ENCODE results near the gene EPC1.

EPC1 gene

DNA sequence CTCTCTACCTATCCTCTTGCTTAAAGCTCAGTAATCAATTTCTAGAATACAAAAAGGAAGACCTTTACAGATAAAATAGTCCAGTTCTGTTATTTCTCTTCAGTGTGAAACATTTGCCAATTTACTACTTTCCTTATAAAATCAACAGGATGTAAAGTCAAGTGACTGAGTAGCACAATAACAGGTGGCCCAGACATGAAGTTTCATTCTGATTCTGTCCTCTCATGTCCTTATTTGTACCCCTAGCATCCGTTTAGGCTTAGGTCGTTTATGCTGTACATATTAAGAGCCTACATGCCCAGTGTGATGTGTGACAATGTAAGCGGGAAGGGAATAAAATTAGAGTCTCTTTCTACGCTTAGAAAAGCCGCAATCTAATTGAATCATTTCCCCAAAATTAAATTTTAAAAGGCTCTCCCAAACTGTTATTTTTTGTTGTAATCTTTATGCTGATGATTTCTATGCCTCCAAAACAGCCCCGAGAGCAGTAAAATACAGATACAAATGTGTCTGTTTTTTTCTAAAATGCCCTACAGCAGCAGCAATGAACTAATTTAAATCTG is 29.1 kb downstream of the EPC1 start:
- no peaks in the 10 kb centered on the region for H3K9me3 ChIP-seq (replicated peaks; ENCODE audit: insufficient read depth, low read length)
- peak; percentile 84 for DNase-seq
- H3K36me3 ChIP-seq (replicated peaks; ENCODE audit: insufficient read depth, low read length) = no peaks in the 10 kb centered on the region
- peak overlapping the region; percentile 37 for H3K4me3 ChIP-seq (ENCODE audit: low read length)
- H4K20me1 ChIP-seq (ENCODE audit: insufficient read depth, low read length) = peaks cover 28% of the 10 kb centered on the region; the same call in 1 of the 2 replicates
- no peak overlapping the region for H2AFZ ChIP-seq (ENCODE audit: low read length)
- no peaks in the 10 kb centered on the region for H3K27me3 ChIP-seq (replicated peaks; ENCODE audit: insufficient read depth, low read length)
- no peaks in the 10 kb centered on the region for H3K9me2 ChIP-seq (replicated peaks; ENCODE audit: insufficient read depth, low read length)
- H3F3A ChIP-seq (ENCODE audit: insufficient read depth, low read length) = peaks cover 19% of the 10 kb centered on the region
- TF ChIP-seq, protein P1, sequence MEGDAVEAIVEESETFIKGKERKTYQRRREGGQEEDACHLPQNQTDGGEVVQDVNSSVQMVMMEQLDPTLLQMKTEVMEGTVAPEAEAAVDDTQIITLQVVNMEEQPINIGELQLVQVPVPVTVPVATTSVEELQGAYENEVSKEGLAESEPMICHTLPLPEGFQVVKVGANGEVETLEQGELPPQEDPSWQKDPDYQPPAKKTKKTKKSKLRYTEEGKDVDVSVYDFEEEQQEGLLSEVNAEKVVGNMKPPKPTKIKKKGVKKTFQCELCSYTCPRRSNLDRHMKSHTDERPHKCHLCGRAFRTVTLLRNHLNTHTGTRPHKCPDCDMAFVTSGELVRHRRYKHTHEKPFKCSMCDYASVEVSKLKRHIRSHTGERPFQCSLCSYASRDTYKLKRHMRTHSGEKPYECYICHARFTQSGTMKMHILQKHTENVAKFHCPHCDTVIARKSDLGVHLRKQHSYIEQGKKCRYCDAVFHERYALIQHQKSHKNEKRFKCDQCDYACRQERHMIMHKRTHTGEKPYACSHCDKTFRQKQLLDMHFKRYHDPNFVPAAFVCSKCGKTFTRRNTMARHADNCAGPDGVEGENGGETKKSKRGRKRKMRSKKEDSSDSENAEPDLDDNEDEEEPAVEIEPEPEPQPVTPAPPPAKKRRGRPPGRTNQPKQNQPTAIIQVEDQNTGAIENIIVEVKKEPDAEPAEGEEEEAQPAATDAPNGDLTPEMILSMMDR (IDR thresholded peaks at IDR 0.05; ENCODE audit: low read length) = no peak
- no peak for TF ChIP-seq EZH2 (optimal IDR thresholded peaks at IDR 0.05; ENCODE audit: low read depth, low read length)
- no peak for TF ChIP-seq EZH2phosphoT487 (IDR thresholded peaks at IDR 0.05; ENCODE audit: low read length)
- peaks cover 56% of the 10 kb centered on the region for H3K4me1 ChIP-seq (ENCODE audit: low read length)
- peak overlapping the region; percentile 72 for H3K4me2 ChIP-seq (ENCODE audit: low read depth, low read length)
- H3K79me2 ChIP-seq (ENCODE audit: low read length) = peaks cover 100% of the 10 kb centered on the region
- peak overlapping the region; percentile 34; the same call in 1 of the 2 replicates for H3K9ac ChIP-seq (ENCODE audit: low read length)
- peak overlapping the region; percentile 81 for H3K27ac ChIP-seq (ENCODE audit: low read length)

DNA sequence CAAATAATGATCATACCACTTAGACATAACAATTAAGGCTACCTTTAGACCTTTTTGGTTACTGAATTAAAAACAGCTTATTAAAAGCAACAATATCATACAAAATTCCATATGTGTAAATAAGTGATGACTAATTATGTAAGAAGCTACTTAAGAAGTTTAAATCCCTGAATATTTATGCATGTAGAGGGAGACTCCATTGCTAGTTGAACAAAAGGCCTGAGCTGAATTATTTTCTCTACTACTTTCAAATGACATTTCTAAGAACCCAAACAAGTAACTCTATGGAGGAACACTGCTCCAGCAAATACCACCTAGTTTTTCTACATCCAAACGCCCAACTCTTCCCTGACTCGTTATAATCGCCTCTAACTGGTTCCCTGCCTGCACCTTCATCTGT is 31.5 kb downstream of the EPC1 start:
- no peak overlapping the region for H3K9ac ChIP-seq (ENCODE audit: low read length)
- H3K27ac ChIP-seq (ENCODE audit: low read length) = no peak overlapping the region
- TF ChIP-seq EZH2phosphoT487 (IDR thresholded peaks at IDR 0.05; ENCODE audit: low read length) (no peak), EZH2 (optimal IDR thresholded peaks at IDR 0.05; ENCODE audit: low read depth, low read length) (no peak)
- TF ChIP-seq, protein P1 (IDR thresholded peaks at IDR 0.05; ENCODE audit: low read length) = no peak
- H3K36me3 ChIP-seq (replicated peaks; ENCODE audit: insufficient read depth, low read length) = no peaks in the 10 kb centered on the region
- H3K27me3 ChIP-seq (replicated peaks; ENCODE audit: insufficient read depth, low read length) = no peaks in the 10 kb centered on the region
- H3K79me2 ChIP-seq (ENCODE audit: low read length) = peaks cover 100% of the 10 kb centered on the region
- no peak overlapping the region for H3K4me3 ChIP-seq (ENCODE audit: low read length)
- H3K9me2 ChIP-seq (replicated peaks; ENCODE audit: insufficient read depth, low read length) = no peaks in the 10 kb centered on the region
- H3F3A ChIP-seq (ENCODE audit: insufficient read depth, low read length) = peaks cover 19% of the 10 kb centered on the region
- no peaks in the 10 kb centered on the region for H3K9me3 ChIP-seq (replicated peaks; ENCODE audit: insufficient read depth, low read length)
- no peak overlapping the region for H3K4me2 ChIP-seq (ENCODE audit: low read depth, low read length)
- H4K20me1 ChIP-seq (ENCODE audit: insufficient read depth, low read length) = peaks cover 27% of the 10 kb centered on the region; the same call in 1 of the 2 replicates
- no peak for DNase-seq
- no peak overlapping the region for H2AFZ ChIP-seq (ENCODE audit: low read length)
- peaks cover 56% of the 10 kb centered on the region for H3K4me1 ChIP-seq (ENCODE audit: low read length)

DNA sequence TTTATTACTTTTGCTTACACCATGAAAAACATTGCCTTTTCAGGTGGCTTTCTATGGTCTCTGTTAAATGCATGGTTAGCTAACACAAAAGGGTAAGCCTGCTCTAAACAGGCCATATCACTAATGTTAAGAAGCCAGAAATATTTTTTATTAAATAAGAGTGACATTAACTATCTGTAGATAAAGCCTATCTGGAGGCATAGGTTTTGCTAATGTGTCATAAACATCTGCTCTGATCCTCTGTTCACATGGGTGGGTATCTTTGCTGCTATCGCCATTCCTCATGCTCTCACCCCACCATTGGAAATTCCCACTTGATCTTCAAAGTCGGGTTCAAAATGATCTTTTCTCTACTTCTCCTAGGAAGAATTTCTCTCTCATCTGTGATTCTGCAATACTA is 32.4 kb downstream of the EPC1 start:
- Histone ChIP-seq H4K20me1 (ENCODE audit: insufficient read depth, low read length) (peaks cover 27% of the 10 kb centered on the region; the same call in 1 of the 2 replicates), H3K27me3 (replicated peaks; ENCODE audit: insufficient read depth, low read length) (no peaks in the 10 kb centered on the region), H3K4me2 (ENCODE audit: low read depth, low read length) (no peak overlapping the region), H3K4me1 (ENCODE audit: low read length) (peaks cover 48% of the 10 kb centered on the region), H3K9me2 (replicated peaks; ENCODE audit: insufficient read depth, low read length) (no peaks in the 10 kb centered on the region), H3K4me3 (ENCODE audit: low read length) (no peak overlapping the region), H2AFZ (ENCODE audit: low read length) (no peak overlapping the region), H3F3A (ENCODE audit: insufficient read depth, low read length) (peaks cover 19% of the 10 kb centered on the region), H3K27ac (ENCODE audit: low read length) (no peak overlapping the region), H3K36me3 (replicated peaks; ENCODE audit: insufficient read depth, low read length) (no peaks in the 10 kb centered on the region), H3K9ac (ENCODE audit: low read length) (no peak overlapping the region), H3K9me3 (replicated peaks; ENCODE audit: insufficient read depth, low read length) (no peaks in the 10 kb centered on the region), H3K79me2 (ENCODE audit: low read length) (peaks cover 100% of the 10 kb centered on the region)
- TF ChIP-seq, protein P1 (IDR thresholded peaks at IDR 0.05; ENCODE audit: low read length) = no peak
- no peak for TF ChIP-seq EZH2phosphoT487 (IDR thresholded peaks at IDR 0.05; ENCODE audit: low read length)
- no peak for TF ChIP-seq EZH2 (optimal IDR thresholded peaks at IDR 0.05; ENCODE audit: low read depth, low read length)
- DNase-seq = no peak
